Measurements from ENCODE around the gene CELA3B.

The CELA3B gene

GRCh38 chr1:21930629-21931170 is 46.1 kb upstream of the CELA3B start:
- no peak overlapping the region for H2BK15ac ChIP-seq (ENCODE audit: low read length)
- no peak overlapping the region for H2BK120ac ChIP-seq (ENCODE audit: low read depth, low read length)
- H2AK5ac ChIP-seq (ENCODE audit: low read depth, low read length) = peak overlapping the region; percentile 58
- H3K9me3 ChIP-seq (replicated peaks in 1 of 2; ENCODE audit: control insufficient read depth in 2 of 2, insufficient read depth in 1 of 2, low read depth in 1 of 2, low read length in 2 of 2) = no peaks in the 10 kb centered on the region
- H2BK12ac ChIP-seq (ENCODE audit: low read length) = no peak overlapping the region
- H3K9ac ChIP-seq (ENCODE audit: low read depth, low read length, poor library complexity) = no peak overlapping the region
- H3K4me2 ChIP-seq (ENCODE audit: insufficient read depth, low read length, poor library complexity, severe bottlenecking) = no peak overlapping the region
- H2BK5ac ChIP-seq (ENCODE audit: low read length) = no peak overlapping the region
- H3K79me1 ChIP-seq (ENCODE audit: low read depth, low read length) = peaks cover 16% of the 10 kb centered on the region
- no peak overlapping the region for H2AFZ ChIP-seq (ENCODE audit: low read length)
- peak overlapping the region; percentile 72 for H3K18ac ChIP-seq (ENCODE audit: low read length)
- DNase-seq (ENCODE audit: low spot score) = no peak
- no peak overlapping the region for H3K23ac ChIP-seq (ENCODE audit: low read depth, low read length, poor library complexity)
- no peak overlapping the region for H3K27ac ChIP-seq (replicated peaks; ENCODE audit: low read length)
- WGBS, 2 donors (ENCODE audit: extremely low coverage in 2 of 2, insufficient read length in 2 of 2, insufficient replicate concordance in 1 of 2) = no CpG with 5 or more reads among the region's 6 CpGs
- no peak overlapping the region for H3K14ac ChIP-seq (ENCODE audit: low read length)
- H4K91ac ChIP-seq (ENCODE audit: low read depth, low read length, poor library complexity) = no peak overlapping the region
- H3K4me1 ChIP-seq (ENCODE audit: control insufficient read depth in 2 of 2, insufficient read depth in 1 of 2, low read depth in 1 of 2, low read length in 2 of 2) = peaks cover 18 to 34% of the 10 kb centered on the region in 2 donors
- H3K27me3 ChIP-seq (ENCODE audit: control insufficient read depth in 3 of 3, insufficient read depth in 3 of 3, low read depth in 1 of 3, low read length in 3 of 3) = no peaks in the 10 kb centered on the region
- no peak overlapping the region for H3K4ac ChIP-seq (ENCODE audit: low read length)
- H3K4me3 ChIP-seq (ENCODE audit: low read length in 2 of 2) = no peak overlapping the region
- H4K8ac ChIP-seq (ENCODE audit: low read depth, low read length) = no peak overlapping the region
- peaks cover 3 to 6% of the 10 kb centered on the region in 2 donors for H3K36me3 ChIP-seq (replicated peaks in 1 of 2; ENCODE audit: control insufficient read depth in 2 of 2, insufficient read depth in 2 of 2, low read length in 2 of 2)

GRCh38 chr1:21931171-21932093 is 45.4 kb upstream of the CELA3B start:
- Histone ChIP-seq H3K4ac (ENCODE audit: low read length) (no peak overlapping the region), H3K9ac (ENCODE audit: low read depth, low read length, poor library complexity) (no peak overlapping the region), H3K27me3 (ENCODE audit: control insufficient read depth in 3 of 3, insufficient read depth in 3 of 3, low read depth in 1 of 3, low read length in 3 of 3) (no peaks in the 10 kb centered on the region), H3K4me2 (ENCODE audit: insufficient read depth, low read length, poor library complexity, severe bottlenecking) (no peak overlapping the region), H3K4me1 (ENCODE audit: control insufficient read depth in 2 of 2, insufficient read depth in 1 of 2, low read depth in 1 of 2, low read length in 2 of 2) (peaks cover 25 to 41% of the 10 kb centered on the region in 2 donors), H3K14ac (ENCODE audit: low read length) (no peak overlapping the region), H2AK5ac (ENCODE audit: low read depth, low read length) (peak overlapping the region; percentile 58), H3K4me3 (ENCODE audit: low read length in 2 of 2) (no peak overlapping the region), H2AFZ (ENCODE audit: low read length) (no peak overlapping the region), H3K36me3 (replicated peaks in 1 of 2; ENCODE audit: control insufficient read depth in 2 of 2, insufficient read depth in 2 of 2, low read length in 2 of 2) (peaks cover 2 to 6% of the 10 kb centered on the region in 2 donors), H2BK15ac (ENCODE audit: low read length) (peak overlapping the region; percentile 59), H3K23ac (ENCODE audit: low read depth, low read length, poor library complexity) (no peak overlapping the region), H2BK5ac (ENCODE audit: low read length) (peak overlapping the region; percentile 62), H2BK120ac (ENCODE audit: low read depth, low read length) (no peak overlapping the region), H3K18ac (ENCODE audit: low read length) (peak overlapping the region; percentile 72), H4K8ac (ENCODE audit: low read depth, low read length) (no peak overlapping the region), H3K27ac (replicated peaks; ENCODE audit: low read length) (no peak overlapping the region), H4K91ac (ENCODE audit: low read depth, low read length, poor library complexity) (no peak overlapping the region), H3K79me1 (ENCODE audit: low read depth, low read length) (peaks cover 16% of the 10 kb centered on the region), H2BK12ac (ENCODE audit: low read length) (no peak overlapping the region), H3K9me3 (replicated peaks in 1 of 2; ENCODE audit: control insufficient read depth in 2 of 2, insufficient read depth in 1 of 2, low read depth in 1 of 2, low read length in 2 of 2) (no peaks in the 10 kb centered on the region)
- no CpG with 5 or more reads among the region's 16 CpGs for WGBS, 2 donors (ENCODE audit: extremely low coverage in 2 of 2, insufficient read length in 2 of 2, insufficient replicate concordance in 1 of 2)
- no peak for DNase-seq (ENCODE audit: low spot score)

GRCh38 chr1:21932127-21932526 is 44.7 kb upstream of the CELA3B start:
- H2BK5ac ChIP-seq (ENCODE audit: low read length) = no peak overlapping the region
- no peak overlapping the region for H3K4me2 ChIP-seq (ENCODE audit: insufficient read depth, low read length, poor library complexity, severe bottlenecking)
- DNase-seq (ENCODE audit: low spot score) = no peak
- H3K4me1 ChIP-seq (ENCODE audit: control insufficient read depth in 2 of 2, insufficient read depth in 1 of 2, low read depth in 1 of 2, low read length in 2 of 2) = peaks cover 25 to 39% of the 10 kb centered on the region in 2 donors
- no peak overlapping the region for H4K91ac ChIP-seq (ENCODE audit: low read depth, low read length, poor library complexity)
- H2BK12ac ChIP-seq (ENCODE audit: low read length) = no peak overlapping the region
- H2AFZ ChIP-seq (ENCODE audit: low read length) = no peak overlapping the region
- no peak overlapping the region for H2BK120ac ChIP-seq (ENCODE audit: low read depth, low read length)
- no peaks in the 10 kb centered on the region for H3K9me3 ChIP-seq (replicated peaks in 1 of 2; ENCODE audit: control insufficient read depth in 2 of 2, insufficient read depth in 1 of 2, low read depth in 1 of 2, low read length in 2 of 2)
- H2BK15ac ChIP-seq (ENCODE audit: low read length) = no peak overlapping the region
- no peak overlapping the region for H3K14ac ChIP-seq (ENCODE audit: low read length)
- H3K4ac ChIP-seq (ENCODE audit: low read length) = no peak overlapping the region
- no peak overlapping the region for H3K23ac ChIP-seq (ENCODE audit: low read depth, low read length, poor library complexity)
- no peak overlapping the region for H4K8ac ChIP-seq (ENCODE audit: low read depth, low read length)
- peaks cover 2 to 6% of the 10 kb centered on the region in 2 donors for H3K36me3 ChIP-seq (replicated peaks in 1 of 2; ENCODE audit: control insufficient read depth in 2 of 2, insufficient read depth in 2 of 2, low read length in 2 of 2)
- no peaks in the 10 kb centered on the region for H3K27me3 ChIP-seq (ENCODE audit: control insufficient read depth in 3 of 3, insufficient read depth in 3 of 3, low read depth in 1 of 3, low read length in 3 of 3)
- no CpG with 5 or more reads among the region's 7 CpGs for WGBS, 2 donors (ENCODE audit: extremely low coverage in 2 of 2, insufficient read length in 2 of 2, insufficient replicate concordance in 1 of 2)
- H2AK5ac ChIP-seq (ENCODE audit: low read depth, low read length) = no peak overlapping the region
- H3K18ac ChIP-seq (ENCODE audit: low read length) = peak overlapping the region; percentile 17
- no peak overlapping the region for H3K4me3 ChIP-seq (ENCODE audit: low read length in 2 of 2)
- H3K27ac ChIP-seq (replicated peaks; ENCODE audit: low read length) = no peak overlapping the region
- H3K79me1 ChIP-seq (ENCODE audit: low read depth, low read length) = peaks cover 16% of the 10 kb centered on the region
- no peak overlapping the region for H3K9ac ChIP-seq (ENCODE audit: low read depth, low read length, poor library complexity)

All from neuronal stem cell (in vitro differentiated cells).